Kidney capillary endothelial cell (primary cell): Measurements from ENCODE around the gene RAPGEF6.
A peak's percentile ranks its signal among the peaks of the same experiment; 100 is the strongest.
"Not testable (repeated sequence)": the region's sequence is repeated elsewhere in the genome, so short reads cannot be mapped to it uniquely, and the experiment has no call there.

Experiments
- DNase-seq: peaks from one replicate; pipeline ENCODE4 v3.0.0-alpha.2; 2018; ENCODE audit warnings: low spot score

The RAPGEF6 gene

DNA sequence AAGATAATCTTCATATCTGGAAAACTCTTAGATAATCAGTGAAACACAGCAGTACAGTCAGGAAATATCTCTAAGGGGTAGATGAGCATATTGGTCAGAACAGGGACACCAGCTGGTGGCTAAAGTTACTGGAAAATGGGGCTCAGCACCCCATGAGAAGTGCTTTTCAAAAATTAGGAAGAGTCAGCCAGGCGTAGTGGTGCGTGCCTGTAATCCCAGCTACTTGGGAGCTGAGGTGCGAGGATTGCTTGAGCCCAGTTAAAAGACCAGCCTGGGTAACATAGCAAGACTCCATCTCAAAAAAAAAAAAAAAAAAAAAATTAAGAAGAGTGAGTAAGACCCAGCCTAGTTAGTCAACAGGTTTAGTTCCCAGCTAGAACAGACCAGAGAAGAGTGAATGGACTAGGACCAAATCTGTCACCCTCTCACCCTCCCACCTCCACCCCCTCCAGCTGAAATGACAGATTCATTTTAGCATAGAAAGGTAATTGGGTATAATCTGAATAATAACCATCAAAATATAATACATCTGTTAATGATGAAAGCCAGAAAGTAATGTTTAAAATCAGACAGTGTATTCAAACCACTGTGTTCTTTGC, 250.3 kb downstream of the RAPGEF6 start:
- no peak for DNase-seq

GRCh38 chr5:131384173-131384572, 250.9 kb downstream of the RAPGEF6 start:
- no peak for DNase-seq

DNA sequence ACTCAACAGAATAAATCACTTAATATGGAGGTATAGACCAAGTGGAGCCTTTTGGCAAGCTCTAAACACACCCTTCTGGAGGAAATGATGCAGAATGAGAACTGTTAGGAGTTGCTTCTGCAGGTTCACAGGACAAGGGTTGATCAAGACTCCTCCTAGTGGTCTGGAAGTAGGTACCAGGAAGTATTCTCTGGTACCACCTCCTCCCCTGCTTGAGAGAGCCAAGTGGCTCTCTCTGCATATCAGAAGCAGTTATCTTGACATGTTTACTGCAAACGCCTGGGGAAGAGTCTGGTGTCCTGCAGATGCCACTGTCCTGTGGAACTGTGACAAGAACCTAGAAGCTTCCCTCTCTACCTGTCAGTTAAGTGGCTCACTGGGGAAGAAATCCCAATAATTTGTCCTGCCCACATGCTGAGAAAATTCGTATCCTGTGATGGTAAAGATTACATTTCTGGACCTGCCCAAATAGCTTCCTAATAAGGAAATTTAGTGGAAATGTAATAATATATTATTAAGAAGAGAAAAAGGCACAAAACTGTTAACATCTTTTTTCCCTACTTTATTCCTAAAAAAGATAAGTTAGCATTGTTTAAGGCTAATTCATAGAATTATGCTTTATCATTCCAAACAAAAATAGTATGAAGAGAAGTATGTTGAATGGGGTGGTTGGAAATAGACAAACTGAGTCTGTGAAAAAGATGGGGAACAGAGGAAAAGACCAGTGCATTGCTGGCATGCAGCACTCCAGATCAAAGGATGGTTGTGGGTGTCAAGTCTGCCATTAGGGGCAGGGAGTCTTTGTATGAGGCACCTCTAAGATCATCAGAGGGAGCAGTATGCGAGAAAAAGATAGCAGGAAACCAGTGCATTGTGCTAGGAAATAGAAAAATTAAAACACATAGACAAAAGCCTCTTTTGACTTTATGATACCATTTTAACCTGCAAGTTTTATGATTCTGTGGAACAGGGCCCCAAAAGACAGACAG, 252.3 kb downstream of the RAPGEF6 start:
- DNase-seq = peak; percentile 80

GRCh38 chr5:131381777-131382176, 253.3 kb downstream of the RAPGEF6 start:
- no peak for DNase-seq

DNA sequence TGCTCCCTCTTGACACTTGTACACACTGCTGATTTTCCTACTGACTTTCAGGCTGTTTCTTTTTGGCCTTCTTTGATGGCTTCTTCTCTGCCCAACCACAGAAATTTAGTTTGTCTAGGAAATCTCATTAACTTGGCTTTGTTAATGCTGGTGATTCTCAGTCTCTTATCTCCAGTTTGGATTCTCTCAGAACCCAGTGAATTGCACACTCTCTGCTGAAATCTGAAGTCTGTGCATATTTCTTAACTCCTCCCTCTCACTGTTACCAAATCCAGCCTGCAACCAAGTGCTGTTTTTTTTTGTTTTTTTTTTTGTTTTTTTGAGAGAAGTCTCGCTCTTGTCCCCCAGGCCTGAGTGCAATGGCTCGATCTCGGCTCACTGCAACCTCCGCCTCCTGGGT, 254.0 kb downstream of the RAPGEF6 start:
- no peak for DNase-seq

DNA sequence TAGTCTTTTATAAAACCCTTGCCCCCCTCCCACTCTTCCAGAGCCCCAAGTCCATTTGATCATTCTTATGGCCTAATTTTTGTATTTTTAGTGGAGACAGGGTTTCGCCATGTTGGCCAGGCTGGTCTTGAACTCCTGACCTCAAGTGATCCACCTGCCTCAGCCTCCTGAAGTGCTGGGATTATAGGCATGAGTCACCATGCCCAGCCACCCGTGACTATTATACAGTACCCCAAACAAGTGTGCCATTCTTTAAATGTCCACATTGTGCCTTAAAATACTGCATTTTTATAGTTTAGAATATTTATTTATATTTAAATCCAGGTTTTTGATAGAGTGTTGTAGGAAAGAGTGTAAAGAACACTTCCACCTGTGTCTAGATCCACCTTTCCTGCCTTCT, 254.8 kb downstream of the RAPGEF6 start:
- DNase-seq = not testable (repeated sequence)

- peak; percentile 77 for DNase-seq
These were observed 255.3 kb downstream of the RAPGEF6 start for GRCh38 chr5:131379723-131380122.

GRCh38 chr5:131378721-131379541, 256.1 kb downstream of the RAPGEF6 start:
- peak; percentile 22 for DNase-seq

- DNase-seq = peak; percentile 54
These were observed 257.2 kb downstream of the RAPGEF6 start for GRCh38 chr5:131377785-131378325.

GRCh38 chr5:131377346-131377745, 257.7 kb downstream of the RAPGEF6 start:
- no peak for DNase-seq

DNA sequence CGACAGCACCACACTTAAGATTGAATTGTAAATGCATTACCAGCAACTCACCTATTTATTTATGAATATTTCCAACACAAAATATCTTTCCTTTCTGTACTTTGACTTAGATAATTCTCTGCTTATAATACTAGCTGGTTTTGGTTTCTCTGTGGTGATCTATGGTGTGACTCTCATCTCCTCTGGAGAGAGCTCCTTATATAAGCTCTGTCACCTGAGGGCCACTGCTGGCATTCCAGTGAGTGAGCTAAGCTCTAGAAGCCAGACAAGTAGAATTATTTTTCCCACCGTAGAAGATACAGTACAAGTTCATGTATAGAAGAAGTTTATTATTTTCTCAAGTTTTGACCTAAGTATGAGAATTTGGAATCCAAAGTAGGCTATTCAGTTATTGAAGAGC, 259.7 kb downstream of the RAPGEF6 start:
- DNase-seq = no peak
